MM.1S (cell line): ENCODE results near the gene IQSEC1.
"Not testable (repeated sequence)": the region's sequence is repeated elsewhere in the genome, so short reads cannot be mapped to it uniquely, and the experiment has no call there.

Source experiments
- DNase-seq: peaks from one replicate; pipeline ENCODE4 v3.0.0-alpha.2; 2015
- H2AFZ ChIP-seq: fragments of 300-600 bp; sonication (generic); 2 replicates; pipeline ENCODE4 v1.6.0; 2016; ENCODE audit warnings: antibody characterized with exemption, low read length
- H3F3A ChIP-seq: fragments of 300-600 bp; sonication (generic); 2 replicates; pipeline ENCODE4 v1.6.1; 2016; ENCODE audit warnings: mild to moderate bottlenecking, antibody characterized with exemption, low read length, moderate library complexity, mixed read lengths; ENCODE audit not compliant: insufficient read depth
- H3K27ac ChIP-seq: fragments of 300-600 bp; sonication (generic); 2 replicates; pipeline ENCODE4 v1.5.1; 2016; ENCODE audit warnings: mild to moderate bottlenecking, low read length
- H3K27me3 ChIP-seq: fragments of 300-600 bp; sonication (generic); replicated peaks from 2 replicates; pipeline ENCODE4 v1.6.0; 2016; ENCODE audit warnings: low read length; ENCODE audit not compliant: insufficient read depth
- H3K36me3 ChIP-seq: fragments of 300-600 bp; sonication (generic); replicated peaks from 2 replicates; pipeline ENCODE4 v1.6.1; 2016; ENCODE audit warnings: mild to moderate bottlenecking, low read length, mixed read lengths; ENCODE audit not compliant: insufficient read depth
- H3K4me1 ChIP-seq: fragments of 300-600 bp; sonication (generic); 2 replicates; pipeline ENCODE4 v1.6.1; 2016; ENCODE audit warnings: low read length, mixed read lengths
- H3K4me2 ChIP-seq: fragments of 300-600 bp; sonication (generic); 2 replicates; pipeline ENCODE4 v1.6.0; 2016; ENCODE audit warnings: low read depth, low read length
- H3K4me3 ChIP-seq: fragments of 300-600 bp; sonication (generic); 2 replicates; pipeline ENCODE4 v1.5.1; 2016; ENCODE audit warnings: low read length, mixed read lengths
- H3K79me2 ChIP-seq: fragments of 300-600 bp; sonication (generic); 2 replicates; pipeline ENCODE4 v1.6.1; 2016; ENCODE audit warnings: mixed run types, low read length, mixed read lengths
- H3K9ac ChIP-seq: fragments of 300-600 bp; sonication (generic); 2 replicates; pipeline ENCODE4 v1.6.1; 2016; ENCODE audit warnings: low read length, mixed read lengths
- H3K9me2 ChIP-seq: fragments of 300-600 bp; sonication (generic); replicated peaks from 2 replicates; pipeline ENCODE4 v1.6.1; 2016; ENCODE audit warnings: mild to moderate bottlenecking, low read length, mixed read lengths; ENCODE audit not compliant: insufficient read depth
- H3K9me3 ChIP-seq: fragments of 300-600 bp; sonication (generic); replicated peaks from 2 replicates; pipeline ENCODE4 v1.6.1; 2016; ENCODE audit warnings: mild to moderate bottlenecking, low read length, mixed read lengths; ENCODE audit not compliant: insufficient read depth
- H4K20me1 ChIP-seq: fragments of 300-600 bp; sonication (generic); 2 replicates; pipeline ENCODE4 v1.6.1; 2016; ENCODE audit warnings: mild to moderate bottlenecking, low read length, moderate library complexity, mixed read lengths; ENCODE audit not compliant: insufficient read depth
- EZH2 ChIP-seq: fragments of 300-600 bp; sonication (generic); optimal IDR thresholded peaks from 2 replicates; pipeline ENCODE3; 2017; ENCODE audit warnings: low read depth, mild to moderate bottlenecking, antibody characterized with exemption, low read length, mixed read lengths
- EZH2phosphoT487 ChIP-seq: fragments of 300-600 bp; sonication (generic); IDR thresholded peaks from 2 replicates; pipeline ENCODE4 v1.6.1; 2018; ENCODE audit warnings: antibody characterized with exemption, low read length
- TF ChIP-seq, protein P1 (sequence below): fragments of 300-600 bp; sonication (generic); IDR thresholded peaks from 2 replicates; pipeline ENCODE4 v1.5.1; 2016; ENCODE audit warnings: antibody characterized with exemption, low read length, mixed read lengths

The IQSEC1 gene

DNA sequence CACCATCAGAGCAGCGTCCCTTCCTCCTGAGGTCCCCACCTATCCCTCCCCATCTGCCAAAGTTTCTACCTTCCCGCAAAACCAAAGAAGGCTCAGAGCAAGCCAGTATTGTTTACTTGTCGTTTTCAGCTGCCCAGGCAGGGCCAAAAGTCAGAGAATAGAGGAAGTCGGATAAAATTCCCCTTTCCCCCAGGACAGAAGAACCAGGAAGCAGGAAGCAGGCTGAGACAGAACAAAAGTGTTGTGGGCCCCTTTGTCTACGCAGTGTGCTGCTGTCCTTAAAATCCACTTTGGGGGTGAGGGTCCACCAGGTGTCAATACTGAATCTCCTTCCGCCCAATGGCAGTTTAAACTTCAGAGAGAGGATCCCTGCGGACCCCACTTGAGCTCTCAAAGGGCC is 213.4 kb downstream of the IQSEC1 start:
- Histone ChIP-seq H3K36me3 (no peaks in the 10 kb centered on the region), H3K79me2 (no peaks in the 10 kb centered on the region), H3K27me3 (peaks cover 67% of the 10 kb centered on the region), H3K9me2 (no peaks in the 10 kb centered on the region), H2AFZ (no peak overlapping the region), H3F3A (no peaks in the 10 kb centered on the region), H3K4me3 (no peak overlapping the region), H3K9me3 (no peaks in the 10 kb centered on the region), H3K4me1 (no peaks in the 10 kb centered on the region), H4K20me1 (no peaks in the 10 kb centered on the region; the same call in 1 of the 2 replicates), H3K4me2 (no peak overlapping the region), H3K27ac (no peak overlapping the region), H3K9ac (no peak overlapping the region)
- no peak for DNase-seq
- TF ChIP-seq, protein P1, sequence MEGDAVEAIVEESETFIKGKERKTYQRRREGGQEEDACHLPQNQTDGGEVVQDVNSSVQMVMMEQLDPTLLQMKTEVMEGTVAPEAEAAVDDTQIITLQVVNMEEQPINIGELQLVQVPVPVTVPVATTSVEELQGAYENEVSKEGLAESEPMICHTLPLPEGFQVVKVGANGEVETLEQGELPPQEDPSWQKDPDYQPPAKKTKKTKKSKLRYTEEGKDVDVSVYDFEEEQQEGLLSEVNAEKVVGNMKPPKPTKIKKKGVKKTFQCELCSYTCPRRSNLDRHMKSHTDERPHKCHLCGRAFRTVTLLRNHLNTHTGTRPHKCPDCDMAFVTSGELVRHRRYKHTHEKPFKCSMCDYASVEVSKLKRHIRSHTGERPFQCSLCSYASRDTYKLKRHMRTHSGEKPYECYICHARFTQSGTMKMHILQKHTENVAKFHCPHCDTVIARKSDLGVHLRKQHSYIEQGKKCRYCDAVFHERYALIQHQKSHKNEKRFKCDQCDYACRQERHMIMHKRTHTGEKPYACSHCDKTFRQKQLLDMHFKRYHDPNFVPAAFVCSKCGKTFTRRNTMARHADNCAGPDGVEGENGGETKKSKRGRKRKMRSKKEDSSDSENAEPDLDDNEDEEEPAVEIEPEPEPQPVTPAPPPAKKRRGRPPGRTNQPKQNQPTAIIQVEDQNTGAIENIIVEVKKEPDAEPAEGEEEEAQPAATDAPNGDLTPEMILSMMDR: no peak
- TF ChIP-seq EZH2phosphoT487 (no peak), EZH2 (no peak)

DNA sequence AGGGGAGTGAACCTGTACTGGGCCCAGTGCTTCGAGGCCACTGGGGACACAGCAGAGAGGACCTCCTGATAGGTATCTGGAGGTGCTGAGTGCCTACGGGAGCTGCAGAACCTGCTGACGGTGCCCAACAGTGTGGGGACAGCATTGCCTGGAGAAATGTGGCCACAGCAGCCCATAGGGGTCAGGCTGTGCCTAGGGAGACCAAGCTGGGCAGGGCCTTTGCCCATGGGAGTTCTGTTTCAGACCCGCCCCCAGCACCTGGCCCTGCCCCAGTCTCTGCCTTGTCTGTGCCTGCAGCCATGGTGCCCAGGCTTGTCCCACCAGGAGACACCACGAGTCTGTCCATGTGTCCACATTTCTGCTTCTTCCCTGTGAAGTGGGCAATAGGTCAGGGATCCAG is 216.6 kb downstream of the IQSEC1 start:
- Histone ChIP-seq H3K9me2 (no peaks in the 10 kb centered on the region), H3K4me1 (no peaks in the 10 kb centered on the region), H3K4me3 (no peak overlapping the region), H3K4me2 (no peak overlapping the region), H3F3A (no peaks in the 10 kb centered on the region), H3K79me2 (no peaks in the 10 kb centered on the region), H3K36me3 (no peaks in the 10 kb centered on the region), H4K20me1 (no peaks in the 10 kb centered on the region; the same call in 1 of the 2 replicates), H3K27ac (no peak overlapping the region), H2AFZ (no peak overlapping the region), H3K9me3 (no peaks in the 10 kb centered on the region), H3K27me3 (peaks cover 69% of the 10 kb centered on the region), H3K9ac (no peak overlapping the region)
- no peak for DNase-seq
- TF ChIP-seq, protein P1: no peak
- TF ChIP-seq EZH2phosphoT487 (no peak), EZH2 (no peak)

DNA sequence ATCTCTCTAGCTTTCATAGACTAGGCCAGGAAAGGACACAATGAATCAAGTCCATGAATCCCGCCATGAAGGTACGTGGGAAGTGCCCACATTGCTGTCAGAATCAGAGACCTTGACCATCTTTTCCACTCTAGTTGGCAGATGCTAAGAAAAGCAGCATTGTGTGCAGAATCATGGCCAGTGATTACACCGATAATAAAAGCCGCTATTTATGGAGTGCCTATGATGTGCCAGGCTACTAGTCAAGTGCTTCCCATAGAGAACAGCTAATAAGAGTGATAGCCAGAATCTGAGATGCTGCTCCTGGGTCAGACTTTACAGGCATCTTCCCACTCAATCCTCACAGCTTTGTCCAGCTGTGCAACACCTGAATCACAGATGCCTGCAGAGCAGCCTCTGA is 218.7 kb downstream of the IQSEC1 start:
- Histone ChIP-seq H2AFZ (no peak overlapping the region), H3K79me2 (no peaks in the 10 kb centered on the region), H3K4me1 (no peaks in the 10 kb centered on the region), H3K4me2 (no peak overlapping the region), H3F3A (no peaks in the 10 kb centered on the region), H3K27me3 (peaks cover 49% of the 10 kb centered on the region), H3K9me2 (no peaks in the 10 kb centered on the region), H4K20me1 (no peaks in the 10 kb centered on the region; the same call in 1 of the 2 replicates), H3K4me3 (no peak overlapping the region), H3K9me3 (no peaks in the 10 kb centered on the region), H3K27ac (no peak overlapping the region), H3K36me3 (no peaks in the 10 kb centered on the region), H3K9ac (no peak overlapping the region)
- no peak for TF ChIP-seq EZH2phosphoT487
- TF ChIP-seq, protein P1: no peak
- TF ChIP-seq EZH2: no peak
- DNase-seq: no peak

DNA sequence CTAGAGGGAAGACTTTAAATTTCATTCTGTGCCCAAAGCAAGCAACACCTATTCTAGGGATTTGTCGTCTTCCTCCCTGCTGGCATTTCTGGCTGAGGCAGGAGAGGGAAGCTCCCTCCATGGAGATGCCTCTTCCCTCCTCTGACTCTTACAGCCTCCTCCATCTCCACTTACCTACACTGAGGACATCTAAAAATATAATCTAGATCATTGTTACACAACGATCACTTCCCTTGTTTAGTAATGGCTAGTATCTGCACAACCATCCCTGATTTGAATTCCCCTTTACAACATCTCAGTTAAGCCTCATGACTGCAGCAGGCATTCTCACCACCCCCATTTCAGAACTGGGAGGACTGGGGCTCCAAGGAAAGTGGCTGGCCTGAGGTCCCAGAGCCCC is 219.4 kb downstream of the IQSEC1 start:
- H3K4me2 ChIP-seq, H3F3A ChIP-seq, H3K79me2 ChIP-seq, H3K36me3 ChIP-seq, H3K9me3 ChIP-seq, H3K27ac ChIP-seq, H3K4me3 ChIP-seq, H4K20me1 ChIP-seq, H2AFZ ChIP-seq, H3K4me1 ChIP-seq, H3K9ac ChIP-seq, H3K9me2 ChIP-seq, DNase-seq: not testable (repeated sequence)
- H3K27me3 ChIP-seq: peaks cover 49% of the 10 kb centered on the region
